ENCODE results near the gene FANCI.
"Not testable (repeated sequence)": the region's sequence is repeated elsewhere in the genome, so short reads cannot be mapped to it uniquely, and the experiment has no call there.

Gene FANCI

DNA sequence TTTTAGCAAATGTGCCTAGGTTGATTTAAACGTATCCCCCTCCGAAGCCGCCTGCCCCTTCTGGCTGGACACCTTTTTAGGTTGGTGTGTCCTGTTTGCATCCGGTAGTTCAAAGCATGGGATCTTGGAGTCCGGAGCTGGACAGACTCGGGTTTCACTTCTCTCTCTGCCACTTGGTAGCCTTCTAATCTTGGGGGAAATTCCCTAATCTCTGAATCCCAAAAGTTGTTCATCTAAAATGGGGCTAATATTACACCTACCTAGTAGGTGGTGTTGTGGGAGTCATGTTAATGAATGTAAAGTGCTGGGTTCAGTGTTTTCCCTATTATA is 760 bp downstream of the FANCI start:
- peaks cover 57% of the 10 kb centered on the region for H3K79me2 ChIP-seq (ENCODE audit: insufficient read depth, low read length)
- H3K27ac ChIP-seq (ENCODE audit: low read length): peak overlapping the region; percentile 95
- peaks cover 36% of the 10 kb centered on the region for H3K4me1 ChIP-seq (ENCODE audit: insufficient read depth, low read length)
- H3K4me2 ChIP-seq (ENCODE audit: insufficient read depth, low read length): peak overlapping the region; percentile 95
- H3K27me3 ChIP-seq (ENCODE audit: insufficient read depth, low read length, poor library complexity): no peaks in the 10 kb centered on the region
- peak overlapping the region; percentile 88 for H2AFZ ChIP-seq (ENCODE audit: low read depth, low read length)
- H3K9me3 ChIP-seq (ENCODE audit: insufficient read depth, low read length, severe bottlenecking): no peaks in the 10 kb centered on the region
- no peak for TF ChIP-seq EZH2 (IDR thresholded peaks at IDR 0.05; ENCODE audit: borderline replicate concordance, low read depth, low read length, severe bottlenecking)
- TF ChIP-seq, protein P1, sequence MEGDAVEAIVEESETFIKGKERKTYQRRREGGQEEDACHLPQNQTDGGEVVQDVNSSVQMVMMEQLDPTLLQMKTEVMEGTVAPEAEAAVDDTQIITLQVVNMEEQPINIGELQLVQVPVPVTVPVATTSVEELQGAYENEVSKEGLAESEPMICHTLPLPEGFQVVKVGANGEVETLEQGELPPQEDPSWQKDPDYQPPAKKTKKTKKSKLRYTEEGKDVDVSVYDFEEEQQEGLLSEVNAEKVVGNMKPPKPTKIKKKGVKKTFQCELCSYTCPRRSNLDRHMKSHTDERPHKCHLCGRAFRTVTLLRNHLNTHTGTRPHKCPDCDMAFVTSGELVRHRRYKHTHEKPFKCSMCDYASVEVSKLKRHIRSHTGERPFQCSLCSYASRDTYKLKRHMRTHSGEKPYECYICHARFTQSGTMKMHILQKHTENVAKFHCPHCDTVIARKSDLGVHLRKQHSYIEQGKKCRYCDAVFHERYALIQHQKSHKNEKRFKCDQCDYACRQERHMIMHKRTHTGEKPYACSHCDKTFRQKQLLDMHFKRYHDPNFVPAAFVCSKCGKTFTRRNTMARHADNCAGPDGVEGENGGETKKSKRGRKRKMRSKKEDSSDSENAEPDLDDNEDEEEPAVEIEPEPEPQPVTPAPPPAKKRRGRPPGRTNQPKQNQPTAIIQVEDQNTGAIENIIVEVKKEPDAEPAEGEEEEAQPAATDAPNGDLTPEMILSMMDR (IDR thresholded peaks at IDR 0.05; ENCODE audit: borderline replicate concordance, extremely low read depth, low read length, poor library complexity, severe bottlenecking): no peak
- peaks cover 39% of the 10 kb centered on the region for H3K36me3 ChIP-seq (ENCODE audit: insufficient read depth, low read length)
- peak overlapping the region; percentile 92 to 96 for H3K4me3 ChIP-seq (ENCODE audit: low read depth in 1 of 2, low read length in 2 of 2)
- DNase-seq (no peak), ATAC-seq (ENCODE audit: insufficient read depth, low read depth) (peak; percentile 9; the same call in 2 of the 3 replicates)
- peak overlapping the region; percentile 91 for H3K9ac ChIP-seq (ENCODE audit: low read depth, low read length)
- peaks cover 14% of the 10 kb centered on the region; the same call in 1 of the 2 replicates for H4K20me1 ChIP-seq (ENCODE audit: insufficient read depth, low read length)

DNA sequence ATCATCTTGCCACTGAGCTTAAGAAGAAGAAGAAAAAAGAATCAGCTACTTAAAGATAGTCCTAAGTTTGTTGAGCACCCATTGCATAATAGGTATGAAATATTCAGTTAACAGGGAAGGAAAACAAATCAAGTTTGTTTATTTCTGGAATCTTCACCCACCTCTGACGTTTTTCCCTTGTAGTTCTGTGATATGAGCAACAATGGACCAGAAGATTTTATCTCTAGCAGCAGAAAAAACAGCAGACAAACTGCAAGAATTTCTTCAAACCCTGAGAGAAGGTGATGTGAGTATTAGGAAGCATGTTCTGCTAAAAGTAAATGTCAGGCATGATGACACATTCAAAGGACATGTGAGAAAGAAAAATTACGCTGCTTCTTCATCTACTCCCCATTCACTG is 3.7 kb downstream of the FANCI start:
- H3K79me2 ChIP-seq (ENCODE audit: insufficient read depth, low read length): peaks cover 76% of the 10 kb centered on the region
- no peak for TF ChIP-seq EZH2 (IDR thresholded peaks at IDR 0.05; ENCODE audit: borderline replicate concordance, low read depth, low read length, severe bottlenecking)
- TF ChIP-seq, protein P1 (IDR thresholded peaks at IDR 0.05; ENCODE audit: borderline replicate concordance, extremely low read depth, low read length, poor library complexity, severe bottlenecking): no peak
- no peaks in the 10 kb centered on the region for H3K27me3 ChIP-seq (ENCODE audit: insufficient read depth, low read length, poor library complexity)
- H3K4me3 ChIP-seq (ENCODE audit: low read depth in 1 of 2, low read length in 2 of 2): no peak overlapping the region
- peaks cover 36% of the 10 kb centered on the region for H3K4me1 ChIP-seq (ENCODE audit: insufficient read depth, low read length)
- peak overlapping the region; percentile 39; the same call in 1 of the 2 replicates for H3K4me2 ChIP-seq (ENCODE audit: insufficient read depth, low read length)
- H3K9ac ChIP-seq (ENCODE audit: low read depth, low read length): 0 out of 2 replicates have a peak overlapping the region, but pooled peaks have one; percentile 15
- ATAC-seq (ENCODE audit: insufficient read depth, low read depth): no peak
- no peak overlapping the region for H2AFZ ChIP-seq (ENCODE audit: low read depth, low read length)
- peaks cover 59% of the 10 kb centered on the region for H3K36me3 ChIP-seq (ENCODE audit: insufficient read depth, low read length)
- peaks cover 14% of the 10 kb centered on the region; the same call in 1 of the 2 replicates for H4K20me1 ChIP-seq (ENCODE audit: insufficient read depth, low read length)
- no peak for DNase-seq
- H3K9me3 ChIP-seq (ENCODE audit: insufficient read depth, low read length, severe bottlenecking): no peaks in the 10 kb centered on the region
- no peak overlapping the region for H3K27ac ChIP-seq (ENCODE audit: low read length)

DNA sequence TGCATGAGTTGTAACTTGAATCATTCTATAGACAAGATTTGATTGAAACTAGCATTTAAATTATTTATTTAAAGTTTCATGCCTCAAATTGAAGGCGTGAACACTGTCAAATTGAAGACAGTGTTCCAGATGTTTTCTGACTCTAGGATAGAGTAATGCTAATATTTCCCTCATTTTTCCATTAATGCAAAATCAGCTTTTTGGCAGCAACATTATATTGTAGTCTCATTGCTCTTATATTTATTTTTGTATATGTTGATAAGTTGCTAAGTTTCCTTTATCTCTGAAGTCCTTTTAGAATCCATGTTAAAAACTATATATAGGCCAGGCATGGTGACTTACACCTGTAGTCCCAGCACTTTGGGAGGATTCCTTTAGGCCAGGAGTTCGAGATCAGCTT is 4.8 kb downstream of the FANCI start:
- H3K27ac ChIP-seq (ENCODE audit: low read length): no peak overlapping the region
- ATAC-seq (ENCODE audit: insufficient read depth, low read depth): no peak
- TF ChIP-seq, protein P1 (IDR thresholded peaks at IDR 0.05; ENCODE audit: borderline replicate concordance, extremely low read depth, low read length, poor library complexity, severe bottlenecking): no peak
- TF ChIP-seq EZH2 (IDR thresholded peaks at IDR 0.05; ENCODE audit: borderline replicate concordance, low read depth, low read length, severe bottlenecking): no peak
- no peak overlapping the region for H3K4me3 ChIP-seq (ENCODE audit: low read depth in 1 of 2, low read length in 2 of 2)
- peaks cover 27% of the 10 kb centered on the region for H3K4me1 ChIP-seq (ENCODE audit: insufficient read depth, low read length)
- H3K79me2 ChIP-seq (ENCODE audit: insufficient read depth, low read length): peaks cover 84% of the 10 kb centered on the region
- no peak for DNase-seq
- no peak overlapping the region for H3K9ac ChIP-seq (ENCODE audit: low read depth, low read length)
- peaks cover 65% of the 10 kb centered on the region for H3K36me3 ChIP-seq (ENCODE audit: insufficient read depth, low read length)
- peaks cover 14% of the 10 kb centered on the region; the same call in 1 of the 2 replicates for H4K20me1 ChIP-seq (ENCODE audit: insufficient read depth, low read length)
- no peaks in the 10 kb centered on the region for H3K9me3 ChIP-seq (ENCODE audit: insufficient read depth, low read length, severe bottlenecking)
- H3K27me3 ChIP-seq (ENCODE audit: insufficient read depth, low read length, poor library complexity): no peaks in the 10 kb centered on the region
- H2AFZ ChIP-seq (ENCODE audit: low read depth, low read length): no peak overlapping the region
- no peak overlapping the region for H3K4me2 ChIP-seq (ENCODE audit: insufficient read depth, low read length)

DNA sequence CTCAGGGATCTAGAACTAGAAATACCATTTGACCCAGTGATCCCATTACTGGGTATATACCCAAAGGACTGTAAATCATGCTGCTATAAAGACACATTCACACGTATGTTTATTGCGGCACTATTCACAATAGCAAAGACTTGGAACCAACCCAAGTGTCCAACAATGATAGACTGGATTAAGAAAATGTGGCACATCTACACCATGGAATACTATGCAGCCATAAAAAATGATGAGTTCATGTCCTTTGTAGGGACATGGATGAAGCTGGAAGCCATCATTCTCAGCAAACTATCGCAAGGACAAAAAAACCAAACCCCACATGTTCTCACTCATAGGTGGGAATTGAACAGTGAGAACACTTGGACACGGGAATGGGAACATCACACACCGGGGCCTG is 6.4 kb downstream of the FANCI start:
- Histone ChIP-seq H3K36me3 (ENCODE audit: insufficient read depth, low read length) (peaks cover 80% of the 10 kb centered on the region), H3K4me1 (ENCODE audit: insufficient read depth, low read length) (peaks cover 27% of the 10 kb centered on the region), H3K79me2 (ENCODE audit: insufficient read depth, low read length) (peaks cover 85% of the 10 kb centered on the region), H4K20me1 (ENCODE audit: insufficient read depth, low read length) (peaks cover 20% of the 10 kb centered on the region; the same call in 1 of the 2 replicates)
- not testable (repeated sequence) for H3K27me3 ChIP-seq (ENCODE audit: insufficient read depth, low read length, poor library complexity); H3K4me2 ChIP-seq (ENCODE audit: insufficient read depth, low read length); H3K9me3 ChIP-seq (ENCODE audit: insufficient read depth, low read length, severe bottlenecking); H3K9ac ChIP-seq (ENCODE audit: low read depth, low read length); H3K27ac ChIP-seq (ENCODE audit: low read length); H2AFZ ChIP-seq (ENCODE audit: low read depth, low read length); DNase-seq; H3K4me3 ChIP-seq (ENCODE audit: low read depth in 1 of 2, low read length in 2 of 2); ATAC-seq (ENCODE audit: insufficient read depth, low read depth)

DNA sequence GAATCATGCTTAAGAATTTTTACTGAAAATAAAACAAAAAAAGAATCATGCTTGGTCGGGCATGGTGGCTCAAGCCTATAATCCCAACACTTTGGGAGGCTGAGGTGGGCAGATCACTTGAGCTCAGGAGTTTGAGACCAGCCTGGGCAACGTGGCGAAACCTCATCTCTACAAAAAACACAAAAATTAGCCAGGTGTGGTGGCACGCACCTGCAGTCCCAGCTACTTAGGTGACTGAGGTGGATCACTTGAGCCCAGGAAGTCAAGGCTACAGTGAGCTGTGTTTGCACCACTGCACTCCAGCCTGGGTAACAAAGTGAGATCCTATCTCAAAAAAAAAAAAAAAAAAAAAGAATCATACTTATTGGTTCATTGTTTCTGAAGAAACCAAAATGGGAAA is 33.5 kb downstream of the FANCI start:
- H3K4me3 ChIP-seq (ENCODE audit: low read depth in 1 of 2, low read length in 2 of 2); H3K4me2 ChIP-seq (ENCODE audit: insufficient read depth, low read length); H3K9ac ChIP-seq (ENCODE audit: low read depth, low read length); H3K9me3 ChIP-seq (ENCODE audit: insufficient read depth, low read length, severe bottlenecking); H3K27ac ChIP-seq (ENCODE audit: low read length); H3K79me2 ChIP-seq (ENCODE audit: insufficient read depth, low read length); ATAC-seq (ENCODE audit: insufficient read depth, low read depth); H4K20me1 ChIP-seq (ENCODE audit: insufficient read depth, low read length); H3K4me1 ChIP-seq (ENCODE audit: insufficient read depth, low read length); H3K27me3 ChIP-seq (ENCODE audit: insufficient read depth, low read length, poor library complexity); DNase-seq; H2AFZ ChIP-seq (ENCODE audit: low read depth, low read length): not testable (repeated sequence)
- H3K36me3 ChIP-seq (ENCODE audit: insufficient read depth, low read length): peaks cover 92% of the 10 kb centered on the region

Data from DND-41 (cell line).